Keratinocyte (primary cell): Measurements from ENCODE around the gene IRX2. TPM values are rescaled to one million over a fixed set of nuclear protein-coding genes. Genes with fewer than 3 reads are reported as not detected.
A peak's percentile ranks its signal among the peaks of the same experiment; 100 is the strongest.

Source experiments
- DNase-seq: peaks from one replicate; pipeline ENCODE4 v3.0.0-alpha.2; 2011; ENCODE audit warnings: low read depth, missing footprints, low spot score
- FAIRE-seq: peaks from 2 replicates; lab custom pipeline; 2011; peaks lifted over from hg19 to GRCh38; lab: Jason Lieb, UNC
- H2AFZ ChIP-seq: 2 replicates; pipeline ENCODE4 v1.6.0; 2012; ENCODE audit warnings: low read length, control low read depth, inconsistent platforms; ENCODE audit not compliant: control insufficient read depth
- H3K27ac ChIP-seq: 2 replicates; pipeline ENCODE4 v1.5.1; 2011; ENCODE audit warnings: low read length; ENCODE audit not compliant: control insufficient read depth, insufficient read depth
- H3K27me3 ChIP-seq: 3 replicates; pipeline ENCODE4 v1.6.0; 2011; ENCODE audit warnings: low read length; ENCODE audit not compliant: control insufficient read depth, insufficient read depth; ENCODE audit errors: extremely low read depth
- H3K36me3 ChIP-seq, 2 experiments: 2 replicates in 1 of 2; 3 replicates in 1 of 2; pipeline ENCODE4 v1.5.1; 2011; ENCODE audit warnings: low read length in 2 of 2, mild to moderate bottlenecking in 1 of 2; ENCODE audit not compliant: control insufficient read depth in 2 of 2, insufficient read depth in 2 of 2; ENCODE audit errors: extremely low read depth in 1 of 2
- H3K4me1 ChIP-seq: 3 replicates; pipeline ENCODE4 v1.5.1; 2011; ENCODE audit warnings: low read length; ENCODE audit not compliant: control insufficient read depth, insufficient read depth; ENCODE audit errors: extremely low read depth
- H3K4me2 ChIP-seq: 3 replicates; pipeline ENCODE4 v1.6.0; 2011; ENCODE audit warnings: low read depth, low read length; ENCODE audit not compliant: control insufficient read depth, insufficient read depth; ENCODE audit errors: extremely low read depth
- H3K4me3 ChIP-seq, 3 experiments: fragments of 200-600 bp in 1 of 3; sonication (generic) in 1 of 3; 2 replicates in 2 of 3; 3 replicates in 1 of 3; pipeline ENCODE4 v1.5.1; 2011 to 2016; ENCODE audit warnings: low read length in 3 of 3, mild to moderate bottlenecking in 3 of 3, control low read depth in 2 of 3, inconsistent platforms in 1 of 3, low read depth in 1 of 3, mixed read lengths in 1 of 3, mixed run types in 1 of 3, moderate library complexity in 1 of 3; ENCODE audit not compliant: control insufficient read depth in 2 of 3, insufficient read depth in 2 of 3; ENCODE audit errors: extremely low read depth in 1 of 3
- H3K79me2 ChIP-seq: 2 replicates; pipeline ENCODE4 v1.6.0; 2012; ENCODE audit warnings: low read length; ENCODE audit not compliant: control insufficient read depth, insufficient read depth
- H3K9ac ChIP-seq: 3 replicates; pipeline ENCODE4 v1.6.0; 2011; ENCODE audit warnings: low read length; ENCODE audit not compliant: control insufficient read depth, insufficient read depth; ENCODE audit errors: extremely low read depth
- H3K9me1 ChIP-seq: 3 replicates; pipeline ENCODE4 v1.6.0; 2011; ENCODE audit warnings: low read length; ENCODE audit not compliant: control insufficient read depth, insufficient read depth; ENCODE audit errors: extremely low read depth
- H3K9me3 ChIP-seq: 2 replicates; pipeline ENCODE4 v1.5.1; 2012; ENCODE audit warnings: low read depth, low read length; ENCODE audit not compliant: control insufficient read depth
- H4K20me1 ChIP-seq: 3 replicates; pipeline ENCODE4 v1.6.0; 2011; ENCODE audit warnings: low read length; ENCODE audit not compliant: control insufficient read depth, insufficient read depth; ENCODE audit errors: extremely low read depth
- CTCF ChIP-seq, 3 experiments: IDR thresholded peaks in 1 of 3; conservative IDR thresholded peaks in 1 of 3; optimal IDR thresholded peaks in 1 of 3; 2 replicates in 2 of 3; 3 replicates in 1 of 3; pipeline versions ENCODE3 to v1.5.1; 2011; ENCODE audit warnings: low read length in 3 of 3, mild to moderate bottlenecking in 3 of 3, moderate library complexity in 2 of 3, control low read depth in 1 of 3, inconsistent platforms in 1 of 3; ENCODE audit not compliant: insufficient read depth in 2 of 3; ENCODE audit errors: extremely low read depth in 1 of 3
- EZH2 ChIP-seq: IDR thresholded peaks from one replicate; pipeline ENCODE4 v1.6.1; 2012; ENCODE audit warnings: inconsistent platforms, mild to moderate bottlenecking, low read length, moderate library complexity
- dilution Hi-C: fragments of 300-500 bp; cut with MboI; formaldehyde crosslinking; loops from one replicate; pipeline ENCODE4 v1.7.0; 2020; ENCODE audit warnings: low sequenced_read_pairs; ENCODE audit not compliant: extremely low pct_ligation_motif_present
- polyA plus RNA-seq, 5 experiments: library from polyadenylated mRNA; depleted of rRNA in 3 of 5; stranded (reverse) in 3 of 5; stranded (forward) in 1 of 5; unstranded in 1 of 5; fragments of >200 nt; gene quantifications; 1 replicate in 1 of 5; 2 replicates in 3 of 5; 3 replicates in 1 of 5; pipeline versions ENCODE4 v1.2.1 to v1.2.3, GENCODE V29; 2011 to 2012; ENCODE audit warnings: missing spikeins in 2 of 5, low read depth in 1 of 5, low replicate concordance in 1 of 5

Gene IRX2
- polyA plus RNA-seq, 1 donor (not counting 4 experiments of a cell fraction or from before 2014, with no cell fraction given), result 27.1 TPM

- Histone ChIP-seq H3K4me2 (peak overlapping the region; percentile 85), H3K27me3 (no peaks in the 10 kb centered on the region), H3K79me2 (peaks cover 51% of the 10 kb centered on the region), H3K9ac (peak overlapping the region; percentile 92), H3K9me3 (no peaks in the 10 kb centered on the region), H4K20me1 (peaks cover 7% of the 10 kb centered on the region), H2AFZ (no peak overlapping the region), H3K4me1 (peaks cover 20% of the 10 kb centered on the region), H3K27ac (peak overlapping the region; percentile 83), H3K36me3 (peaks cover 2 to 17% of the 10 kb centered on the region in 2 experiments), H3K9me1 (no peaks in the 10 kb centered on the region), H3K4me3 (peak overlapping the region; percentile 70 to 84 (median 76))
- TF ChIP-seq CTCF (optimal IDR thresholded peaks at IDR 0.05 in 1 of 3, IDR thresholded peaks at IDR 0.05 in 1 of 3, conservative IDR thresholded peaks at IDR 0.05 in 1 of 3; ENCODE audit: extremely low read depth in 1 of 3, insufficient read depth in 2 of 3, low read length in 3 of 3) (no peak), EZH2 (no peak)
- FAIRE-seq (no peak), DNase-seq (no peak)
- dilution Hi-C loops, result no loop called here
These were observed 566 bp downstream of the IRX2 start for GRCh38 chr5:2750758-2751464.

- DNase-seq, result no peak
- FAIRE-seq, result no peak
- Histone ChIP-seq H3K9ac (peak overlapping the region; percentile 92), H3K27ac (peak overlapping the region; percentile 83), H3K4me3 (peak overlapping the region; percentile 70 to 84 (median 76)), H3K4me2 (peak overlapping the region; percentile 85), H3K79me2 (peaks cover 58% of the 10 kb centered on the region), H3K9me3 (no peaks in the 10 kb centered on the region), H4K20me1 (peaks cover 7% of the 10 kb centered on the region), H3K36me3 (peaks cover 7 to 17% of the 10 kb centered on the region in 2 experiments), H3K27me3 (no peaks in the 10 kb centered on the region), H3K4me1 (peaks cover 27% of the 10 kb centered on the region), H3K9me1 (no peaks in the 10 kb centered on the region), H2AFZ (no peak overlapping the region)
- dilution Hi-C loops, result no loop called here
- TF ChIP-seq CTCF (optimal IDR thresholded peaks at IDR 0.05 in 1 of 3, IDR thresholded peaks at IDR 0.05 in 1 of 3, conservative IDR thresholded peaks at IDR 0.05 in 1 of 3; ENCODE audit: extremely low read depth in 1 of 3, insufficient read depth in 2 of 3, low read length in 3 of 3), result no peak
- TF ChIP-seq EZH2, result no peak
These were observed 1.3 kb downstream of the IRX2 start for GRCh38 chr5:2750026-2750757.
